K562 (cell line): ENCODE measurements around the gene SMAD3. TPM values are rescaled to one million over a fixed set of nuclear protein-coding genes. Genes with fewer than 3 reads are reported as not detected.
A peak's percentile ranks its signal among the peaks of the same experiment; 100 is the strongest.

Source experiments
- CHAMP1 ChIP-seq: fragments of 450-650 bp; IDR thresholded peaks from 2 replicates; pipeline ENCODE4 v1.6.1; 2016; ENCODE audit warnings: mild to moderate bottlenecking
- E2F6 ChIP-seq, 2 experiments: IDR thresholded peaks; 2 replicates each; pipeline ENCODE4 v1.6.1; 2011; ENCODE audit warnings: borderline replicate concordance in 1 of 2, control low read depth in 1 of 2, low read depth in 1 of 2, low read length in 1 of 2, mild to moderate bottlenecking in 1 of 2, mixed read lengths in 1 of 2, moderate library complexity in 1 of 2; ENCODE audit not compliant: insufficient read depth in 1 of 2, insufficient read length in 1 of 2, poor library complexity in 1 of 2, severe bottlenecking in 1 of 2; ENCODE audit errors: extremely low read depth in 1 of 2
- HDGF ChIP-seq: fragments of 450-650 bp; IDR thresholded peaks from 2 replicates; pipeline ENCODE4 v1.6.1; 2016
- HEY1 ChIP-seq: fragments of 250-450 bp; sonication (Bioruptor Pico); IDR thresholded peaks from 2 replicates; pipeline ENCODE4 v1.5.0; 2020; ENCODE audit warnings: mild to moderate bottlenecking, moderate library complexity, borderline replicate concordance
- MTA2 ChIP-seq: fragments of 450-650 bp; IDR thresholded peaks from 2 replicates; pipeline ENCODE4 v1.6.1; 2016; ENCODE audit warnings: low read depth
- NFATC3 ChIP-seq: fragments of 450-650 bp; IDR thresholded peaks from 2 replicates; pipeline ENCODE4 v1.6.1; 2017; ENCODE audit warnings: mild to moderate bottlenecking
- REST ChIP-seq, 2 experiments: fragments of 450-650 bp; formaldehyde crosslinking in 1 of 2; IDR thresholded peaks; 2 replicates each; pipeline versions ENCODE4 v1.4.0 to v1.6.1; 2014 to 2020; ENCODE audit warnings: mild to moderate bottlenecking in 2 of 2, borderline replicate concordance in 1 of 2, low read depth in 1 of 2
- TBL1XR1 ChIP-seq, 2 experiments: IDR thresholded peaks; 2 replicates each; pipeline ENCODE4 v1.6.1; 2012; ENCODE audit warnings: improper control_type of control experiment in 2 of 2, low read length in 2 of 2, mild to moderate bottlenecking in 1 of 2
- ZFP1 ChIP-seq: fragments of 450-650 bp; formaldehyde crosslinking; IDR thresholded peaks from 2 replicates; pipeline ENCODE4 v1.4.0; 2020; ENCODE audit warnings: mild to moderate bottlenecking, mixed read lengths
- ZNF609 ChIP-seq: sonication (generic); formaldehyde crosslinking; IDR thresholded peaks from 2 replicates; pipeline ENCODE4 v1.8.1; 2023; ENCODE audit warnings: missing genetic modification reagents, mild to moderate bottlenecking, borderline replicate concordance
- polyA plus RNA-seq, 8 experiments: library from polyadenylated mRNA; depleted of rRNA in 4 of 8; stranded (reverse) in 5 of 8; unstranded in 3 of 8; fragments of >200 nt; fragmentation: Nextera tagmentation in 2 of 8; fragmentation: Illumina TruSeq in 1 of 8; extraction: Ambion mirVana in 2 of 8; extraction: Trizol in 1 of 8; gene quantifications; 2 replicates each; pipeline versions ENCODE4 v1.2.1 to v1.2.3, GENCODE V29; 2011 to 2014; ENCODE audit warnings: inconsistent platforms in 1 of 8, missing spikeins in 1 of 8
- total RNA-seq, 7 experiments: library from RNA; depleted of rRNA in 6 of 7; stranded (reverse); fragments of >200 nt in 6 of 7; fragmentation: Illumina TruSeq in 2 of 7; extraction: Trizol in 2 of 7; gene quantifications; 2 replicates each; pipeline versions ENCODE4 v1.2.1 to v1.2.3, GENCODE V29; 2011 to 2021; ENCODE audit warnings: low replicate concordance in 1 of 7

Gene SMAD3
- total and polyA plus RNA-seq, 9 of the 15 experiments (the other 6 are each of a cell fraction or from before 2014, with no cell fraction given): 4.3 to 39.2 (median 11.1) TPM

- TF ChIP-seq E2F6 (IDR thresholded peaks at IDR 0.05; ENCODE audit: borderline replicate concordance in 1 of 2, extremely low read depth in 1 of 2, insufficient read depth in 1 of 2, insufficient read length in 1 of 2, low read depth in 1 of 2, low read length in 1 of 2, poor library complexity in 1 of 2, severe bottlenecking in 1 of 2) (peak in 1 of 2 experiments; percentile 21), NFATC3 (no peak), CHAMP1 (no peak), HDGF (no peak), REST (IDR thresholded peaks at IDR 0.05; ENCODE audit: borderline replicate concordance) (no peak), REST (CRISPR knock-in tag; IDR thresholded peaks at IDR 0.05; ENCODE audit: low read depth) (no peak), ZFP1 (CRISPR knock-in tag) (no peak), ZNF609 (CRISPR knock-in tag) (no peak), HEY1 (CRISPR knock-in tag) (no peak), TBL1XR1 (IDR thresholded peaks at IDR 0.05; ENCODE audit: low read length in 2 of 2) (no peak), MTA2 (no peak)
These were observed 2.6 kb downstream of the SMAD3 start (continued) for GRCh38 chr15:67067930-67068551.
